NB4 (cell line): ENCODE results near the gene KCNIP3.

ENCODE experiments used
- DNase-seq: peaks from one replicate; pipeline ENCODE4 v3.0.0; 2010; ENCODE audit warnings: low read depth
- H3K4me3 ChIP-seq: one replicate; pipeline ENCODE4 v1.5.1; 2011; ENCODE audit warnings: mild to moderate bottlenecking, low read depth, low read length, moderate library complexity
- CTCF ChIP-seq: IDR thresholded peaks from one replicate; pipeline ENCODE4 v1.5.1; 2012; ENCODE audit warnings: low read depth, low read length
- MAX ChIP-seq: IDR thresholded peaks from 2 replicates; pipeline ENCODE4 v1.6.1; 2011; ENCODE audit warnings: low read depth, low read length
- MYC ChIP-seq: IDR thresholded peaks from 2 replicates; pipeline ENCODE4 v1.6.1; 2011; ENCODE audit warnings: low read depth, low read length
- POLR2A ChIP-seq: IDR thresholded peaks from 2 replicates; pipeline ENCODE4 v1.6.1; 2011; ENCODE audit warnings: mild to moderate bottlenecking; ENCODE audit not compliant: insufficient read length; ENCODE audit errors: extremely low read depth

The KCNIP3 gene

DNA sequence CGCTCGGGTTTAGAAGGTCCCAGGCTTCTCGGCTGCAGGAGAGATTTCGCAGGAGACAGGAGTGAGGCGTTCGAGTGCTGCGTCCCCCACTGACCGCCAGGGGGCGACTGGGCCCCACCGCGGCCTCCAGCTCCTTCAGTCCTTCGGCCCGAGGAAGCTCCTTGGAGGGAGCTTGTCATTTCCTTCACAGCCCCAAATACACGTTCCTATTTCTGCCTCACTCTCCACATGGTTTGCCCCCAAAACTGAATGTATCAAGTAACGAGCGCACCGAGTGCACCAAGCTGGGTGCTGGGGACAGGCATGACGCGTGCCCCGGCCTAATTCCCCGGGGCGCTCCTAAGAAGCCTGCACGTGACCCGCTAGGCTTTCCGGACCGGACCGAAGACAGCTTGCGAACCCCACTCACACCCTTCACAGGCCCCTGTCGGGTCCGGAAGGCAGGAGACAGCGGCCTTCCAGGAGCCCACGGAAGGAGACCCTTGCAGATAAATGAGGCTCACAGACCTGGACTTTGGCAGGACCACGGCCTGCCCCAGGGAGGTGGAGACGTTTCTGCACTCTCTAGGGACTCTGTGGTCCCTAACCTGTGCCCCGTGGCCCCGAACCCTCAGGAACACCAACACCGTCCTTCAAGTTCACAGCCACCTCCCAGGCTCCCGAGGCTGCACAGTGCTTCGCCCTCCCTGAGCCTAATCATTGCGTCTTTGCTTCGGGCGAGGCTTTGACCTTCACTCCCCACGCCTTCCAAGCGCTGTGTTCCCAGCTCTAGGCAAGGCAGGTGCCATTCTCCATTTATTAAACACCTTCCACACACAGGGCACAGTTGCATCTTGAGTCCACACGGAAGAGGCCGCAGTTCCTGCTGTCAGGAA lies 92.3 kb downstream of the KCNIP3 start:
- H3K4me3 ChIP-seq, result no peak overlapping the region
- TF ChIP-seq POLR2A, result no peak
- peak; percentile 19; the same call in 1 of the 2 replicates for TF ChIP-seq MAX
- peak; percentile 97 for TF ChIP-seq CTCF
- TF ChIP-seq MYC, result no peak
- DNase-seq, result peak; percentile 75

GRCh38 chr2:95390272-95390880 lies 93.2 kb downstream of the KCNIP3 start:
- H3K4me3 ChIP-seq, result no peak overlapping the region
- no peak for TF ChIP-seq CTCF
- no peak for TF ChIP-seq MAX
- TF ChIP-seq MYC, result no peak
- no peak for TF ChIP-seq POLR2A
- no peak for DNase-seq

DNA sequence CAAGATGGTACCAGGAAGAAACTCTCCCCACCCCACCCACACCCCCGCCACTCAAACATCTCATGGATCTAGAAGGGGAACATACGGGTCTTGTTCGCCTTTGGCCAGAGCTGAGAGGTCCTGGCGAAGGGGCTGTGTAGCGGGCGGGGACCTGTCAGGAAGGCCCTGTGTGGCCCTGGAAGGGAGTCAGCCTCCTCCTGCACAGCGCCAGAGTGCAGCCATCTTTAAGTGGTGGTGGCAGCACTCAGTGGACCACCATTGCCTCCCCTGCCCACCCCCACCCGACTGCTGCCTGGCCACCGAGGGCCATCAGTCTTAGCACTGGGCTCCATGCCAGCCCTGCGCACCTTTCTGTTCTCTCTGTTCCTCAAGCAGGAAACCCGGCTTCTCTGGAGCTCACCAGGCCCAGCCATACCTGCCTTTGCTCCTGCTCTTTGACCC lies 93.8 kb downstream of the KCNIP3 start:
- no peak for DNase-seq
- TF ChIP-seq POLR2A, result no peak
- TF ChIP-seq CTCF, result no peak
- no peak for TF ChIP-seq MYC
- TF ChIP-seq MAX, result no peak
- no peak overlapping the region for H3K4me3 ChIP-seq

- no peak for DNase-seq
- no peak overlapping the region for H3K4me3 ChIP-seq
- TF ChIP-seq MAX (no peak), POLR2A (no peak), CTCF (no peak), MYC (no peak)
Measured at GRCh38 chr2:95391641-95392310, 94.6 kb downstream of the KCNIP3 start.

GRCh38 chr2:95392320-95392719 lies 95.2 kb downstream of the KCNIP3 start:
- TF ChIP-seq POLR2A (no peak), MAX (no peak), CTCF (no peak), MYC (no peak)
- no peak for DNase-seq
- no peak overlapping the region for H3K4me3 ChIP-seq
